HL-60/S4 treated with retinoic acid at 250 ng/mL for 4 days and 3 days (cell line): ENCODE data around the gene ACBD6.

Experiments used
- in situ Hi-C: fragments of 300-500 bp; cut with MboI; formaldehyde crosslinking; loops from 2 replicates; pipeline ENCODE4 v1.7.0; 2022; ENCODE audit warnings: low sequenced_read_pairs

ACBD6 gene

DNA sequence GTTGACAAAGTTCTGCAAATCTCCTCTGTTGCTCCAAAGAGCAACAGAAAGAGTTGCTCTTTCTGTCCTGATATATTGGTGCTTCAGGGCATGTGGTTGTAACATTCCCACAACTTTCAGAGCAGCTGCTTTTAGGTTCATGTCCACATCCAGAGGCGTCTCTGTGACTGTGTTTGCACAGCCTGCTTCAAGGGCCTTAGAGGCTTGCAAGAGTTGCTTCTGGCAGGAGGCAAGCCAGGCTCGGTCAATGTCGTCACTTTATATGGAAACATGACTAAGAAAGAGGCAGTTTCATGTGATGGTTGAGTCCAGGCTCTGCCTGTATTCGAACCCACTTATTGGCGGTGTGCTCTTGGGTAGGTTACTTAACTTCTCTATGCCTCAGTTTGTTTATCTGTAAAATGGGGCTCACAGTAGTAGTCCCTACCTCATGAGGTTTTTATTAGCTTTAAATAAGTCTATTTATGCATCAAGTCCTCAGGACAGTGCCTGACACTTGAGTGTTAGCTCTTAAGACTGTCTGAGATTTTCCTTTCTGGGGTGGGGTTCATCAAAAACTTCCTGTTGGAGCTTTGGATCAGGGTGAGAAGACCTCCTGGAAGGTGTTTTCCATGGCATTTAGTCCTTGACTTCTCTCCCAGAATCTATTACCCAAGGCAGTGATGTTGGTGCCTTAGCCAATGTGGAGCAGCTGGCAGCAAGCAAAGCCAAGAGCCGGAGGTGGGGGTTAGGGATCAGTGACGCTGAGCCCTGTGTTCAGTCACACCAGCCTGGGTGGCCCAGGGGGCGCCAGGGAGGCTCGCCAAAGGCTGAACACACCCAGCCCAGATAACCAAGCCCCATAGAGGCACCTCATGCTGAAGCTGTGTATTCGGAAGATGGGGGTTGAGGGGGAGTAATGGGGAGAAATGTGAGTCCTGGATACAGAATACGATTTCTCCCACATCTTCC lies 253.4 kb downstream of the ACBD6 start:
- in situ Hi-C loops, result no loop called here

DNA sequence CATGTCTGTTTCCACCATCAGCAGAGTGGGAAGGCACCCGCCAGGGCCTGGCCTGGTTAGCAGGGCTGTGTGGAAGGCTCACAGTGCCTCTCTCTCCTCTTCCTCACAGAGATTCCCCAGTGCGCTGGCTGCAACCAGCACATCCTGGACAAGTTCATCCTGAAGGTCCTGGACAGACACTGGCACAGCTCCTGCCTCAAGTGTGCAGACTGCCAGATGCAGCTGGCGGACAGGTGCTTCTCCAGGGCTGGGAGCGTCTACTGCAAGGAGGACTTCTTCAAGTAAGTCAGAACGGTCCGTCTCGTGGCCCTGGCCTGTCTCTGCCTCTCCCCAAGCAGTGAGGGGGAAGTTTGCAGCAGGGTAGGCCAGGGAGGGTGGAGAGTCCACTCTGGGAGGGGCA lies 254.2 kb downstream of the ACBD6 start:
- in situ Hi-C loops, result no loop called here

DNA sequence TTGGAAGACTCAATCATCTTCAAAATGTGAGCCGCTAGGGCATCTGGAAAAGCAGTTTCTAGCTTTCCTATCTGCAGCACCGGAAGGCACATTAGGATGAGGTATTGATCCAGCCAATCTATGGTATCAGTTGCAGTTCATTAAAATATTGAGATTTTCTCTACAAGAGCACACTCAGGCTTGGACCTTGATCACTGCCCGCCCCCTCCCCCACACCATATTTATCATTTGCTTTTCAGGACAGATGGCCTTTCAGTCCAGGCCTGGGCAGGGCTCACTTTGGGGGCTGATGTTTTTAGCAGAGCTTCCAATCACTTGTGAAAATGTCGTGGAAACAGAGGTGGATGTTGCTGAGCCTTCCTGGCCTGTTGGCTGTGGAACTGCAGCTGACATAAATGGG lies 254.8 kb downstream of the ACBD6 start:
- in situ Hi-C loops, result no loop called here

DNA sequence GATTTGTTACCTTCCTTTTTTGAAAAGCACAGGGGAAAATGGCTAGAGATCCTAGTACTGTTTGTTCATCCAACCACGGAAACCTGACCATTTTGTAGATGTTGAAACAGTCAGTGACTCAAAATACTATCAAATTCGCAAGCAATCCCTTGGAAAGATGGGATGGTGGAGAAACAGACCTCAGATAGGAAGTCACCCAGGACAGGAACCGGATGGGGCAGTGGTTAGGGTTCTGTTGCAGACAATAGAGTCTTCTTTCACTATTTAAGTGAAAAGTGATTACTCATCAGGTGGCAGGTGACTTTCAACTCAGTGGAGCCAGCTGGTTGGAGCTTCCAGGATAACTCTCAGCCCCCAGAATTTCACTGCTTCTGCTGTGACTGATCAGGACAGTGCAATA lies 255.3 kb downstream of the ACBD6 start:
- in situ Hi-C loops, result no loop called here

- in situ Hi-C loops, result no loop called here
Observed at GRCh38 chr1:180246579-180246978, 255.8 kb downstream of the ACBD6 start.

DNA sequence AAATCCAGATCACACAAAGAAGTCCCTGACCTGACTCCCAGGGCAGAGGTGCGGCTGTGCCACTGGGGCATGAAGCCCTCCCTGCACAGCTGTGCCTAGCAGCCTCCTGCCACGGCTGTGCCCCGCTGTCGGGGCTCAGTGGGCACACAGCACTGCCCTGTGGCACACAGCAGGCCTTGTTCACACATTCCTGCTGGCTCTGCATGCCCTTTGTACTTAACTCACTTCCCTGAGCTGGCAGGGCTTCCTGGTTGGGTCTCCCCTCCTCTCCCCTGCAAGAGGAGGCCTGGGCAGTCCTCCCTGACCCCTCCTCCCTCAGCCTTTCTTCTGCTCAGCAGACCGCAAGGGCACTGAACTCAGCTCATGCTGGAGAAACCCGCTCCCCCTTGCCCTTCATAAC lies 257.5 kb downstream of the ACBD6 start:
- in situ Hi-C loops, result no loop called here

- in situ Hi-C loops, result no loop called here
Observed at GRCh38 chr1:180243517-180244221, 258.7 kb downstream of the ACBD6 start.

GRCh38 chr1:180241716-180242544 lies 260.4 kb downstream of the ACBD6 start:
- in situ Hi-C loops, result no loop called here

- in situ Hi-C loops, result no loop called here
Observed at GRCh38 chr1:180239145-180240096, 263.0 kb downstream of the ACBD6 start.

DNA sequence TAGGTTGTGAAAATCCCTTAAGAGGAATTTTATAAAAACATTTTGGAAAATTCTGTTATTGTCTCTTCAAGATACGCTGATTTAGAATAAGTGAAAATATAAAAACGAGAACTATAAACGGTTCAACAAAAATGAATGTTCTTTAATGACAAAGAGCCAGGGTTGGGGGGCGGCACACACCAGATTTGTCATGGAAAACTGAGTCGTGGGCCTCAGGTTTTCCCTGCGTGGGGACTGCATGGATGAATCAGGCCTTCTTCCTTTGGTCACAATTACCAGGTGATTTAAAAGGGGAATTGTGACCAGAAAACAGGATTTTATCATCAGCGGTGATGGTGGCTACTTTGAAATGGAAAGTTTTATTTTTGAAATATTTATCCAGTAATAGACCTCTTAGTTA lies 263.7 kb downstream of the ACBD6 start:
- in situ Hi-C loops, result no loop called here
